HL-60 (cell line): ENCODE data around the gene CHM.

ENCODE experiments used
- CTCF ChIP-seq: IDR thresholded peaks from one replicate; pipeline ENCODE4 v1.5.1; 2011; ENCODE audit warnings: low read length, control low read depth, inconsistent platforms; ENCODE audit not compliant: insufficient read depth
- GABPA ChIP-seq: IDR thresholded peaks from 2 replicates; pipeline ENCODE4 v1.6.1; 2012; ENCODE audit warnings: low read depth

- no peak for TF ChIP-seq CTCF
- TF ChIP-seq GABPA = no peak
These were observed 45.1 kb downstream of the CHM start for GRCh38 chrX:86002076-86002896.
